ENCODE data around the gene SLC17A7. TPM values are rescaled to one million over a fixed set of nuclear protein-coding genes. Genes with fewer than 3 reads are reported as not detected.

SLC17A7 gene
- total and polyA plus RNA-seq, 2 of the 13 experiments (the other 11 are each of a cell fraction or from before 2014, with no cell fraction given) = 0.32 TPM; not detected in 1

DNA sequence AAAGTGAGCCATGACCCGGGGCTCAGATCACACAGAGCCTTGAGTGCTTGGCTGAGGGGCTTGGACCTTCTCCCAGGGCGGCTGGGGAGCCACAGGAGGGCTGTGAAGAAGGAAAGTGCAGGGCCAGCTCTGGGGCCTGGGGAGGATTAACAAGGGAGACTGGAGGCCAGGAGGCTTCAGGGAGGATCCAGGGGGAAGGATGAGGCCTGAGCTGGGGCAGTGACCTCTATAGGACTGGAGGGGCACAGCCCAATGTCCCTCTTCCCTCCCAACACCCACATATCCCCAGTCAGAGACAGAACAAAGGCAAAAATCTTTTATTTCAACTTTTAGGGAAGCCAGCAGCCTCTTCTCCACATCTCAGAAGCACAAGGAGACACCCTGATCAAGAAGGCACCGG lies 4.7 kb upstream of the SLC17A7 start (continued):
- TF ChIP-seq, protein P1, sequence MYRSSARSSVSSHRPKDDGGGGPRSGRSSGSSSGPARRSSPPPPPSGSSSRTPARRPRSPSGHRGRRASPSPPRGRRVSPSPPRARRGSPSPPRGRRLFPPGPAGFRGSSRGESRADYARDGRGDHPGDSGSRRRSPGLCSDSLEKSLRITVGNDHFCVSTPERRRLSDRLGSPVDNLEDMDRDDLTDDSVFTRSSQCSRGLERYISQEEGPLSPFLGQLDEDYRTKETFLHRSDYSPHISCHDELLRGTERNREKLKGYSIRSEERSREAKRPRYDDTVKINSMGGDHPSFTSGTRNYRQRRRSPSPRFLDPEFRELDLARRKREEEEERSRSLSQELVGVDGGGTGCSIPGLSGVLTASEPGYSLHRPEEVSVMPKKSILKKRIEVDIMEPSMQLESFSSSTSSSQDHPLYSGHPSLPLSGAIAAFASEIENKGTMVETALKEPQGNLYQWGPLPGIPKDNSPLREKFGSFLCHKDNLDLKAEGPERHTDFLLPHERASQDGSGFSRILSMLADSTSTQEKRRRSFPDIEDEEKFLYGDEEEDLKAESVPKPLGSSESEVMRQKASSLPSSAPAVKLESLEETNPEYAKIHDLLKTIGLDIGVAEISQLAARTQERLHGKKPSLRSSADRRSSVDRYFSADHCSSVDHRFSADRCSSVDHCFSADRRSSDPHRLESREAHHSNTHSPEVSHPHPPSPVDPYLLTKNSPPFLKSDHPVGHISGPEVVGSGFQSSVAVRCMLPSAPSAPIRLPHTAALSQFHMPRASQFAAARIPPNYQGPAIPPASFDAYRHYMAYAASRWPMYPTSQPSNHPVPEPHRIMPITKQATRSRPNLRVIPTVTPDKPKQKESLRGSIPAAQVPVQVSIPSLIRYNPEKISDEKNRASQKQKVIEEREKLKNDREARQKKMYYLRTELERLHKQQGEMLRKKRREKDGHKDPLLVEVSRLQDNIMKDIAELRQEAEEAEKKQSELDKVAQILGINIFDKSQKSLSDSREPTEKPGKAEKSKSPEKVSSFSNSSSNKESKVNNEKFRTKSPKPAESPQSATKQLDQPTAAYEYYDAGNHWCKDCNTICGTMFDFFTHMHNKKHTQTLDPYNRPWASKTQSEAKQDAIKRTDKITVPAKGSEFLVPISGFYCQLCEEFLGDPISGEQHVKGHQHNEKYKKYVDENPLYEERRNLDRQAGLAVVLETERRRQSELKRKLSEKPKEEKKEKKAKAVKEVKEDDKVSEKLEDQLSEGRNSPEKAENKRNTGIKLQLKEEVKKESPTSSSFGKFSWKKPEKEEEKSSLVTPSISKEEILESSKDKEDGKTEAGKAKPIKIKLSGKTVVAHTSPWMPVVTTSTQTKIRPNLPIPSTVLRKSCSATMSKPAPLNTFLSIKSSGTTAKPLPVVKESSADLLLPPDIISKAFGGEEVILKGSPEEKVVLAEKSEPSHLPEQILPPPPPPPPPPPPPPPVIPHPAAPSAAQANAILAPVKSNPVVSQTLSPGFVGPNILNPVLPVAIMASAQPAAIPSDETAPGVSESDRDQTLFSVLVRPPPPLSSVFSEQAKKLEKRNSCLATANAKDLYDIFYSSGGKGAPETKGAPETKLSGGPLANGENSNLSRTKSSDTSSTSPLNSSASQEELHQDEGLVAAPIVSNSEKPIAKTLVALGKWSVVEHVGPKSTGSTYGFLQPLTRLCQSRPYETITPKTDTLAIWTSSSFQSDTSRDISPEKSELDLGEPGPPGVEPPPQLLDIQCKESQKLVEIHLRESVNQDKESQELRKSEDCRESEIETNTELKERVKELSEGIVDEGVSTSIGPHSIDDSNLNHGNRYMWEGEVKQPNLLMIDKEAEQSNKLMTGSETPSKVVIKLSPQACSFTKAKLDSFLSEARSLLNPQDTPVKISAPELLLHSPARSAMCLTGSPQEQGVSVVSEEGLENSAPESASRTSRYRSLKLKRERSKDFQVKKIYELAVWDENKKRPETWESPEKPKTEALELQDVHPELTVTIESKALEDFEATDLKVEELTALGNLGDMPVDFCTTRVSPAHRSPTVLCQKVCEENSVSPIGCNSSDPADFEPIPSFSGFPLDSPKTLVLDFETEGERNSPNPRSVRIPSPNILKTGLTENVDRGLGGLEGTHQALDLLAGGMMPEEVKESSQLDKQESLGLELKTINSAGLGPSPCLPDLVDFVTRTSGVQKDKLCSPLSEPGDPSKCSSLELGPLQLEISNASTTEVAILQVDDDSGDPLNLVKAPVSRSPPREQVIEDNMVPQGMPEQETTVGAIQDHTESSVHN (CRISPR knock-in tag; IDR thresholded peaks at IDR 0.05) = no peak
- TF ChIP-seq BORCS8-MEF2B (CRISPR knock-in tag; IDR thresholded peaks at IDR 0.05) (no peak), ZNF770 (CRISPR knock-in tag; IDR thresholded peaks at IDR 0.05) (peak; percentile 87)
